NCI-H748 (cell line): ENCODE results near the gene BTBD9.
"Not testable (repeated sequence)": the region's sequence is repeated elsewhere in the genome, so short reads cannot be mapped to it uniquely, and the experiment has no call there.

Source experiments
- DNase-seq: peaks from one replicate; lab custom pipeline; 2025; ENCODE audit not compliant: unreplicated experiment; lab: John Stamatoyannopoulos, UW

The BTBD9 gene

DNA sequence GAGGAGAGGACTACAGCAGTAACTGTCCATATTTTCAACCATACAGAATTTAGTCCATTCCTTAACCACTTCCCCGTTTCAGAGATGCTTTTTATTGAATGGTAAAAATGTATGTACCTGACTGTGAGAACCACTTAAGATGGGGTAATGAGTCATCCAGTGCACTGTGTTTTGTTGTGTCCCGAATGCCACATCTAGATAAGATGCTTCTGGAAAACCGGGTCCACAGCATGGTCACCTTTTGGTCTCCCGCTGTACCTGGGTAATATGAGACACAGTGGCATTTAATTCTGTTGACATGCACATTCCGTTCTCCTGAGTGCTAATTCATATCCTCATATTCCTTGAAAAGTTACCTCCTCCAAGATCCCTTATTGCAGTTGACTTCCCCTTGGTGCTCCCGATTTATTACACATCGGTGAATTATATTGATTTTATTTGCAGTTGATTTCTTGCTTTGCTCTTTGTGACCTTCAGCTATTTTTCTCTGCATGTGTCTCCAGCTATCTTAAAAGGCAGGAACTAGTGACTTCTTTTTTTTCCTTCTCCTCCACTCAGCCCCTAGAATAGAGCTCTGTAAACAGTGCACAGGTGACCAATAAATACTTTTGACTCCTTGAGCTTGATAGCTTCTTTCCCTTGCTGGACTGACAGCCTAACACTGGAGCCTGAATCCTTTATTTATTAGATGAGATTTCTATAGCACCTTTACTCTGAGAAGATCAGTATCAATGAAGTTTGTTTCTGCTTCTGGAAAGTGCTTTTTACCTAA is 505.6 kb downstream of the BTBD9 start:
- no peak for DNase-seq

DNA sequence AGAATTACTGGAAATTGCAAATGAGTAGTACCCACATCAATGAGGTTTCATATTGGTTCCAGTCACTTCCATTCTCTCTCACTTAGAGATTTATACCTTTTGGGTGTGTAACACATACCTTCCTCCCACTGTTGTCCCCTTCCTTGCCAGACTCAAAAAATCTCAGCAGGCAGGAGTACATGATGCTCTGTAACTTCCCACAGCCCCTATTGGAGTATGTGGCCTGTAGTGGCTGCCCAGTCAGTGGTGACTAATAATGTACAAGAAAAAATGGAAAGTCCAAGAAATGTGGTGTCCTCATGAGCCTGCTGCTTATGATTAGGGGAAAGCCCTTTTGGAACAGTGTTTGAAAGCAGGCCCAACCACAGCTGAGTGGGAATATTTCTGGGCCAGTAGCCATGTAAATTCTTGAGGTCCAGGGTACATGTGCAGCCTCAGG is 508.2 kb downstream of the BTBD9 start:
- DNase-seq = no peak

DNA sequence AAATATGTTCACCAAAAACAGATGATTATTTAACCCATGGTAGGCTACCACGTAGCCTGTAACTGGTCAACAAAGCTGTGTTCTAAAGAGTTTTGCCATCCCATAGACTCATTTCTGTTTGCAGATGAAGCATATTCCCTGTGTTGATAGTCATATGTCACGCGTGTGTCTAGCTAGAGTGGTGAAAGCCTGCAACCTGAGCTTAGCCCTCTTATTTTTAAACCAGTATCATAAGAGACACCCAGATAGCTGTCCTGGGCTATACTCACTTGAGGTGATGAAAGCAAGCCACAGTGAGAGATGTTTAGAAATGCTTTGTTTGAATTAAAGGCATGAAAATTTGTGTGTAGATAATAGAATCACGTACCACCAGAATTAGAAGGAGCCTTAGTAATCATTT is 512.4 kb downstream of the BTBD9 start:
- no peak for DNase-seq

DNA sequence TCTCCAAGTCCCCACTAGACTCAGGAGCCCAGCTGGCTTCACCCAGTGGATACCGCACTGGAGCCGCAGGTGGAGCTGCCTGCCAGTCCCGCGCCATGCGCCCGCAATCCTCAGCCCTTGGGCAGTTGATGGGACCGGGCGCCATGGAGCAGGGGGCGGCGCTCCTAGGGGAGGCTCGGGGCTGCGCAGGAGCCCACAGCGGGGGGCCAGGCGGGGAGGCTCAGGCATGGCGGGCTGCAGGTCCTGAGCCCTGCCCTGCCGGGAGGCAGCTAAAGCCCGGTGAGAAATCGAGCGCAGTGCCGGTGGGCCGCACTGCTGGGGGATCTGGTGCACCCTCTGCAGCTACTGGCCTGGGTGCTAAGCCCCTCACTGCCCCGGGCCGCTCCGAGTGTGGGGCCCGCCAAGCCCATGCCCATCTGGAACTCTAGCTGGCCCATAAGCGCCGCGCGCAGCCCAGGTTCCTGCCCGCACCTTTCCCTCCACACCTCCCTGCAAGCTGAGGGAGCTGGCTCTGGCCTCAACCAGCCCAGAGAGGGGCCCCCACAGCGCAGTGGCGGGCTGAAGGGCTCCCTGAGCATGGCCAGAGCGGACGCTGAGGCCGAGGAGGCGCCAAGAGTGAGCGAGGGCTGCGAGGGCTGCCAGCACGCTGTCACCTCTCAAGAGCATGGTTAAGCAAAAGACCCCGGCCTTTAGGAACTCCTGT is 515.4 kb downstream of the BTBD9 start:
- not testable (repeated sequence) for DNase-seq

DNA sequence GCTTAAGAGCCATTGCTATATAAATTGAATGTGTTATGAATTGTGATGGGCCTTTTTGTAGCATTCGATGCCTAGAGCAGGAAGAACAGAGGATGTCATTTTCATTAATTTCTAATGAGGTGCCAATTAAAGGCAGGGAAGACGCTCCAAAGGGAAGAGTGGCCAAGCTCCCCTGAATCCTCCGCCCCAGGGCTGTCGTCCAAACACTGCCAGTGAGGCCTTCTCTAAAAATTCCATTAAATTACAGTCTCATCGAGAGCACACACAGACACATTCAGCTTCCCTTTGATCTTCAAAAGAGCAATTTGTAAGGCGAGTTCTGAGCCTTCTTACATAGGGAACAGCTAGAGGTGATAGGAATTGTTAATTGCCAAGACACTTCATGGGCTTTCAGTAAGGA is 520.2 kb downstream of the BTBD9 start:
- DNase-seq = no peak

DNA sequence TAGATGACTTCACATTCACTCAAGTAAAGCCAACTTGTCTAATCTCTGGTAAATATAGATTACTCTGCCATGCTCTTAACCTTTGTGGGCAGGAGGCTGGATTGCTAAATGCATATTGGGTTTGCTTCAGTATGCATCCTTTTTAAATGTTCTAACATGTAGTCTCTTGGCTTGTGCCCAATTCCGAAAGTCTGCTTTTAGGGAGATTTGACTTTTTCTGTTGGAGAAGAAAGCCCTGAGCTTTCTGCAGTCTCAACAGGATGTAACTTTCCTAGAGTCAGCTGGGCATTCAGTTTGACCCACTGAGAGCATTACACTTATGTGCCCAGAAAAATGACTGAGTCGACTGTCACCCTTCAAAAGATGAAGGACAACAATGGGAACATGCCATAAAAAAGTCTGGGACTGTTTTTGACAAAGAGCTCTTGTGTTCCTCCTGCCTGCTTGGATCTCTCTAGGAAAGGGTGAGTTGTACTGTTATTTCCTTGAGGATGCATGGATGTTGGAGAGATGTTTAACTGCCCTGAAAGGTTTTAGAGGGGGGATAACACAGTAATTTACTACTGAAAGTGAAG is 520.9 kb downstream of the BTBD9 start:
- no peak for DNase-seq
